Measurements from ENCODE around the gene THOC2. TPM values are rescaled to one million over a fixed set of nuclear protein-coding genes. Genes with fewer than 3 reads are reported as not detected.

The THOC2 gene
- total RNA-seq, 6 experiments from 2014 or later: 24.0 to 39.8 (median 29.6) TPM

DNA sequence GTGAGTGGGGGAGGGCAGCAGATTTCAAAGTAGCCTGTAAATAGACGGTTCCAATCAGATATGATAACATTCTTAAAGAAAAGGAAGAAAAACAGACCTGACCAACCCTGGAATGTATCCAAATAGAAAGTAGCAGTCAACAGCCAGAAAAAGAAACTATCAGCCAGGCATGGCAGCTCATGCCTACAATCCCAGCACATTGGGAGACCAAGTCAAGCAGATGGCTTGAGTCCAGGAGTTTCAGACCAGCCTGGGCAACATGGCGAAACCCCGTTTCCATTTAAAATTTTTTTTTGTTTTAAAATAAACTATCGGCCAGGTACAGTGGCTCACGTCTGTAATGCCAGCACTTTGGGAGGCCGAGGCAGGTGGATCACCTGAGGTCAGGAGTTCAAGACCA, 125.0 kb downstream of the THOC2 start:
- Histone ChIP-seq H3K4me1 (no peaks in the 10 kb centered on the region), H3K9me3 (no peaks in the 10 kb centered on the region), H3K4me3 (no peak overlapping the region), H3K27ac (no peak overlapping the region), H3K36me3 (peaks cover 0 to 5% (median 2%) of the 10 kb centered on the region in 4 donors), H3K27me3 (no peaks in the 10 kb centered on the region)
- ATAC-seq (no peak), DNase-seq (no peak)
- intact Hi-C loops (cut with DNase I): no loop called here
- WGBS (ENCODE audit: insufficient coverage, low coverage, low lambda C conversion rate, missing lambda C conversion rate): 67% methylated on average over 6 of the region's 6 CpGs
- TF ChIP-seq, protein P1, sequence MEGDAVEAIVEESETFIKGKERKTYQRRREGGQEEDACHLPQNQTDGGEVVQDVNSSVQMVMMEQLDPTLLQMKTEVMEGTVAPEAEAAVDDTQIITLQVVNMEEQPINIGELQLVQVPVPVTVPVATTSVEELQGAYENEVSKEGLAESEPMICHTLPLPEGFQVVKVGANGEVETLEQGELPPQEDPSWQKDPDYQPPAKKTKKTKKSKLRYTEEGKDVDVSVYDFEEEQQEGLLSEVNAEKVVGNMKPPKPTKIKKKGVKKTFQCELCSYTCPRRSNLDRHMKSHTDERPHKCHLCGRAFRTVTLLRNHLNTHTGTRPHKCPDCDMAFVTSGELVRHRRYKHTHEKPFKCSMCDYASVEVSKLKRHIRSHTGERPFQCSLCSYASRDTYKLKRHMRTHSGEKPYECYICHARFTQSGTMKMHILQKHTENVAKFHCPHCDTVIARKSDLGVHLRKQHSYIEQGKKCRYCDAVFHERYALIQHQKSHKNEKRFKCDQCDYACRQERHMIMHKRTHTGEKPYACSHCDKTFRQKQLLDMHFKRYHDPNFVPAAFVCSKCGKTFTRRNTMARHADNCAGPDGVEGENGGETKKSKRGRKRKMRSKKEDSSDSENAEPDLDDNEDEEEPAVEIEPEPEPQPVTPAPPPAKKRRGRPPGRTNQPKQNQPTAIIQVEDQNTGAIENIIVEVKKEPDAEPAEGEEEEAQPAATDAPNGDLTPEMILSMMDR (IDR thresholded peaks at IDR 0.05): no peak
- no peak for TF ChIP-seq POLR2A (IDR thresholded peaks at IDR 0.05)

DNA sequence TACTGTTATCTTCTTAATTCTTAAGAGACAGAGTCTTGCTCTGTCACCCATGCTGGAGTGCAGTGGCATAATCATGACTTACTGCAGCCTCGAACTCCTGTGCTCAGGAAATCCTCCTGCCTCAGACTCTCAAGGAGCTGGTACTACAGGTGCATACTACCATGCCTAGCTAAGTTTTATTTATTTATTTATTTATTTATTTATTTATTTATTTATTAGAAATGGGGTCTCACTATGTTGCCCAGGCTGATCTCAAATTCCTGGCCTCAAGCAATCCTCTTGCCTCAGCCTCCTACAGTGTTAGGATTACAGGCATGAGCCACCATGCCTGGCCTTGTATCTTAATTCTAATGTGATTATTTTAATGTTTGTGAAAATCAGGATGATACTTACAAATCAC, 125.6 kb downstream of the THOC2 start:
- 75% methylated on average over 1 of the region's 1 CpG for WGBS (ENCODE audit: insufficient coverage, low coverage, low lambda C conversion rate, missing lambda C conversion rate)
- H3K9me3 ChIP-seq: no peaks in the 10 kb centered on the region
- H3K4me1 ChIP-seq: no peaks in the 10 kb centered on the region
- TF ChIP-seq, protein P1 (IDR thresholded peaks at IDR 0.05): no peak
- TF ChIP-seq POLR2A (IDR thresholded peaks at IDR 0.05): no peak
- no peak overlapping the region for H3K27ac ChIP-seq
- H3K36me3 ChIP-seq: peaks cover 0 to 5% (median 2%) of the 10 kb centered on the region in 4 donors
- intact Hi-C loops (cut with DNase I): no loop called here
- DNase-seq: no peak
- no peak for ATAC-seq
- no peak overlapping the region for H3K4me3 ChIP-seq
- H3K27me3 ChIP-seq: no peaks in the 10 kb centered on the region

DNA sequence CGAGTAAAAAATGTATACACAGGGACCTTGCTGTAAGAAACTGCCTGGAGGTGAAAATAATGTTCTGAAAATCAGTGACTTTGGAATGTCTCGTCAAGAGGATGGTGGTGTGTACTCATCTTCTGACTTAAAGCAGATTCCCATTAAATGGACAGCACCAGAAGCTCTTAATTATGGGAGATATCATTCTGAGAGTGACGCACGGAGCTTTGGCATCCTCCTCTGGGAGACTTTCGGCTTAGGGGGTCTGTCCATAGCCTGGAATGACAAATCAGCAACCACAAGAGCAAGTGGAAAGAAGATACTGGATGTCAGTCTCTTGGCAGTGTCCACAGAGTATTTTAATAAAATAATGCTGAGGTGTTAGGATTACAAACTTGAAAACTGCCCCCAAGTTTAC, 129.4 kb downstream of the THOC2 start:
- Histone ChIP-seq H3K4me1 (no peaks in the 10 kb centered on the region), H3K9me3 (no peaks in the 10 kb centered on the region), H3K27ac (no peak overlapping the region), H3K4me3 (no peak overlapping the region), H3K36me3 (peaks cover 0 to 5% (median 2%) of the 10 kb centered on the region in 4 donors), H3K27me3 (no peaks in the 10 kb centered on the region)
- 54% methylated on average over 2 of the region's 5 CpGs for WGBS (ENCODE audit: insufficient coverage, low coverage, low lambda C conversion rate, missing lambda C conversion rate)
- DNase-seq (no peak), ATAC-seq (no peak)
- TF ChIP-seq POLR2A (IDR thresholded peaks at IDR 0.05): no peak
- TF ChIP-seq, protein P1 (IDR thresholded peaks at IDR 0.05): no peak
- intact Hi-C loops (cut with DNase I): no loop called here

DNA sequence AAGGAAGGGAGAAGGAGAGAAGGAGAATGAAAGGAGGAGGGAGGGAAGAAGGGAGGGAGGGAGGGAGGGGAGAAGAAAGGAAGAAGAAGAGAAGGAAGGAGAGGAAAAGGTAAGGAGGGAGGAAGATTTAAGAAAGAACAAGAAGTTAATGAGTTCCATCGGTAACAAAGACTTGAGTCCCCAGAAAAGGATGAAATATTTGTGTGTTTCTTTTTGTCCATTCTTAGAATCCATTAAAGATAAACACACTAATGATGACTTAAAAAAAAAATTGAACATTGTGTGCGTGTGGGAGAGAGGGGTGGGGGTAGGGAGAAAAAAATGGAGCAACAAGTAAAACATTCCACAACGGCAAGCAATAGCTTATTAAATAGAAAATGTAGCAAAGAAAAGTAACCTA, 131.4 kb downstream of the THOC2 start:
- Histone ChIP-seq H3K9me3 (no peaks in the 10 kb centered on the region), H3K27ac (no peak overlapping the region), H3K4me1 (no peaks in the 10 kb centered on the region), H3K27me3 (no peaks in the 10 kb centered on the region), H3K36me3 (peaks cover 0 to 5% (median 2%) of the 10 kb centered on the region in 4 donors), H3K4me3 (no peak overlapping the region)
- DNase-seq: no peak
- intact Hi-C loops (cut with DNase I): no loop called here
- ATAC-seq: no peak
- TF ChIP-seq, protein P1 (IDR thresholded peaks at IDR 0.05): no peak
- TF ChIP-seq POLR2A (IDR thresholded peaks at IDR 0.05): no peak
- WGBS (ENCODE audit: insufficient coverage, low coverage, low lambda C conversion rate, missing lambda C conversion rate): 75% methylated on average over 3 of the region's 3 CpGs

DNA sequence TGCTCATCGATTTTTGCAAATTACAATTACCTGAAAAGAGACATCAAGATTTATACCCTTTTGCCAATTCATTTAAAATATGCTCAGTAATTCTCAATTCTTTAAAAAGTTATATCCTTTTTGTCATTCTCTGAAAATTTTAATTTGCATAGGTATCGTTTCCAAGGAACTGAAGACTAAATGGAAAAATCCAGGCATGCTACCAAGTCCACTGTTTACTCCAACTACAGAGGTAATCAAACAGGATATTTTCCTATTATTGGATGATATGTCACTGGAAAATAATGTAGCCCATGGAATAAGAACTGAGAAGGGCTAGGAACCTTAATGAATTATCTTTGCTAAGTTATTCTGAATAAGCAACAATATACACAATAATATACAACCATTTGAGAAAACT, 132.7 kb downstream of the THOC2 start:
- TF ChIP-seq POLR2A (IDR thresholded peaks at IDR 0.05): no peak
- TF ChIP-seq, protein P1 (IDR thresholded peaks at IDR 0.05): no peak
- no peak for ATAC-seq

More for the DNA sequence above, 132.7 kb downstream of the THOC2 start:
- no peaks in the 10 kb centered on the region for H3K9me3 ChIP-seq
- no peak overlapping the region for H3K27ac ChIP-seq
- intact Hi-C loops (cut with DNase I): no loop called here
- no peaks in the 10 kb centered on the region for H3K4me1 ChIP-seq
- DNase-seq: no peak
- peaks cover 0 to 5% (median 0%) of the 10 kb centered on the region in 4 donors for H3K36me3 ChIP-seq
- H3K27me3 ChIP-seq: no peaks in the 10 kb centered on the region
- H3K4me3 ChIP-seq: no peak overlapping the region
- WGBS (ENCODE audit: insufficient coverage, low coverage, low lambda C conversion rate, missing lambda C conversion rate): 52% methylated on average over 2 of the region's 2 CpGs

Measured in right lobe of liver (tissue), 6 donors.